K562 (cell line): Measurements from ENCODE around the gene CUTA. TPM values are rescaled to one million over a fixed set of nuclear protein-coding genes. Genes with fewer than 3 reads are reported as not detected.

ENCODE experiments used
- ARID2 ChIP-seq: fragments of 450-650 bp; IDR thresholded peaks from 2 replicates; pipeline ENCODE4 v1.6.1; 2017; ENCODE audit warnings: antibody characterized with exemption, mild to moderate bottlenecking
- CHCHD3 ChIP-seq: fragments of 250-450 bp; sonication (Bioruptor Pico); IDR thresholded peaks from 2 replicates; pipeline ENCODE4 v2.1.2; 2022; ENCODE audit warnings: mild to moderate bottlenecking
- CHD2 ChIP-seq: IDR thresholded peaks from 2 replicates; pipeline ENCODE4 v1.6.1; 2011; ENCODE audit warnings: low read depth, low read length
- CREB1 ChIP-seq, 2 experiments: sonication (generic) in 1 of 2; formaldehyde crosslinking in 1 of 2; IDR thresholded peaks; 2 replicates each; pipeline versions ENCODE4 v1.6.1 to v1.8.0; 2012 to 2022; ENCODE audit warnings: inconsistent platforms in 1 of 2, mild to moderate bottlenecking in 1 of 2, missing genetic modification reagents in 1 of 2, moderate library complexity in 1 of 2
- GTF3C2 ChIP-seq: IDR thresholded peaks from 3 replicates; pipeline ENCODE4 v1.6.1; 2011; ENCODE audit warnings: borderline replicate concordance, mild to moderate bottlenecking, moderate library complexity; ENCODE audit not compliant: insufficient read length; ENCODE audit errors: extremely low read depth
- HSF4 ChIP-seq: fragments of 250-450 bp; sonication (Bioruptor Pico); IDR thresholded peaks from 2 replicates; pipeline ENCODE4 v2.1.2; 2022; ENCODE audit warnings: mild to moderate bottlenecking, moderate library complexity, borderline replicate concordance
- MYNN ChIP-seq, 2 experiments: sonication (generic); formaldehyde crosslinking in 1 of 2; IDR thresholded peaks; 2 replicates each; pipeline versions ENCODE4 v1.5.0 to v1.6.1; 2016 to 2020; ENCODE audit warnings: antibody characterized with exemption in 1 of 2, missing genetic modification reagents in 1 of 2
- NFIX ChIP-seq: fragments of 250-450 bp; sonication (Bioruptor Pico); IDR thresholded peaks from 2 replicates; pipeline ENCODE4 v1.4.0; 2020; ENCODE audit warnings: low read depth, mild to moderate bottlenecking, moderate library complexity
- NR1H2 ChIP-seq: sonication (generic); formaldehyde crosslinking; IDR thresholded peaks from 2 replicates; pipeline ENCODE4 v1.4.0; 2020; ENCODE audit warnings: mild to moderate bottlenecking, missing genetic modification reagents
- NR2C1 ChIP-seq, 2 experiments: fragments of 450-650 bp; IDR thresholded peaks; 2 replicates each; pipeline ENCODE4 v1.6.1; 2017; ENCODE audit warnings: mild to moderate bottlenecking in 2 of 2, antibody characterized with exemption in 1 of 2, inconsistent platforms in 1 of 2, missing compliant biosample characterization in 1 of 2, missing genetic modification characterization in 1 of 2
- PREB ChIP-seq: sonication (generic); formaldehyde crosslinking; IDR thresholded peaks from 2 replicates; pipeline ENCODE4 v1.8.1; 2023; ENCODE audit warnings: mild to moderate bottlenecking, missing genetic modification reagents
- PYGO2 ChIP-seq: fragments of 450-650 bp; IDR thresholded peaks from 2 replicates; pipeline ENCODE4 v1.6.1; 2016; ENCODE audit warnings: mild to moderate bottlenecking, missing genetic modification characterization, moderate library complexity, missing compliant biosample characterization
- RFX1 ChIP-seq: fragments of 450-650 bp; IDR thresholded peaks from 2 replicates; pipeline ENCODE4 v1.6.1; 2016; ENCODE audit warnings: mild to moderate bottlenecking, moderate library complexity
- SFPQ ChIP-seq: fragments of 200-400 bp; formaldehyde crosslinking; IDR thresholded peaks from 2 replicates; pipeline ENCODE4 v1.6.1; 2017; ENCODE audit warnings: mild to moderate bottlenecking, low read depth, low read length, moderate library complexity
- SNIP1 ChIP-seq: fragments of 450-650 bp; IDR thresholded peaks from 2 replicates; pipeline ENCODE4 v1.7.1; 2017; ENCODE audit warnings: low read depth, mild to moderate bottlenecking
- TBP ChIP-seq: optimal IDR thresholded peaks from 2 replicates; pipeline ENCODE3; 2011; ENCODE audit warnings: low read depth, low read length, improper control_type of control experiment
- YBX1 ChIP-seq: fragments of 450-650 bp; IDR thresholded peaks from 2 replicates; pipeline ENCODE4 v1.7.1; 2016; ENCODE audit warnings: mild to moderate bottlenecking
- ZNF133 ChIP-seq: fragments of 250-450 bp; sonication (Bioruptor Pico); IDR thresholded peaks from 2 replicates; pipeline ENCODE4 v1.4.0; 2020; ENCODE audit warnings: mild to moderate bottlenecking
- ZNF165 ChIP-seq: fragments of 250-450 bp; sonication (Bioruptor Pico); IDR thresholded peaks from 2 replicates; pipeline ENCODE4 v1.4.0; 2020; ENCODE audit warnings: borderline replicate concordance
- ZNF239 ChIP-seq: fragments of 250-450 bp; sonication (Bioruptor Pico); IDR thresholded peaks from 2 replicates; pipeline ENCODE4 v1.4.0; 2020; ENCODE audit warnings: mild to moderate bottlenecking
- ZNF311 ChIP-seq: fragments of 250-450 bp; sonication (Bioruptor Pico); IDR thresholded peaks from 2 replicates; pipeline ENCODE4 v1.4.0; 2020; ENCODE audit warnings: mild to moderate bottlenecking, moderate library complexity
- ZNF586 ChIP-seq: fragments of 450-650 bp; formaldehyde crosslinking; conservative IDR thresholded peaks from 2 replicates; pipeline ENCODE4 v1.4.0; 2020; ENCODE audit warnings: mild to moderate bottlenecking, moderate library complexity
- ZSCAN29 ChIP-seq: fragments of 450-650 bp; IDR thresholded peaks from 2 replicates; pipeline ENCODE4 v1.6.1; 2017
- polyA plus RNA-seq, 8 experiments: library from polyadenylated mRNA; depleted of rRNA in 4 of 8; stranded (reverse) in 5 of 8; unstranded in 3 of 8; fragments of >200 nt; fragmentation: Nextera tagmentation in 2 of 8; fragmentation: Illumina TruSeq in 1 of 8; extraction: Ambion mirVana in 2 of 8; extraction: Trizol in 1 of 8; gene quantifications; 2 replicates each; pipeline versions ENCODE4 v1.2.1 to v1.2.3, GENCODE V29; 2011 to 2014; ENCODE audit warnings: inconsistent platforms in 1 of 8, missing spikeins in 1 of 8
- total RNA-seq, 7 experiments: library from RNA; depleted of rRNA in 6 of 7; stranded (reverse); fragments of >200 nt in 6 of 7; fragmentation: Illumina TruSeq in 2 of 7; extraction: Trizol in 2 of 7; gene quantifications; 2 replicates each; pipeline versions ENCODE4 v1.2.1 to v1.2.3, GENCODE V29; 2011 to 2021; ENCODE audit warnings: low replicate concordance in 1 of 7

The CUTA gene
- total and polyA plus RNA-seq, 9 of the 15 experiments (the other 6 are each of a cell fraction or from before 2014, with no cell fraction given) = 166 to 682 (median 310) TPM

GRCh38 chr6:33417903-33418689, at the start of gene CUTA (continued):
- TF ChIP-seq SFPQ = no peak
- no peak for TF ChIP-seq ZNF133 (CRISPR knock-in tag)
- no peak for TF ChIP-seq PREB (CRISPR knock-in tag)
- peak; percentile 59 for TF ChIP-seq TBP
- no peak for TF ChIP-seq NFIX (CRISPR knock-in tag)
- TF ChIP-seq GTF3C2 = no peak
- 0 out of 2 replicates have a peak, but pooled peaks have one; percentile 68 for TF ChIP-seq HSF4 (CRISPR knock-in tag)
- no peak for TF ChIP-seq ZNF586 (CRISPR knock-in tag)
- no peak for TF ChIP-seq NR1H2
- TF ChIP-seq YBX1 = no peak
- no peak for TF ChIP-seq ZSCAN29
- TF ChIP-seq CHCHD3 (CRISPR knock-in tag) = no peak
- TF ChIP-seq ZNF239 (CRISPR knock-in tag) = peak; percentile 8; the same call in 1 of the 2 replicates
- TF ChIP-seq SNIP1 = no peak
- TF ChIP-seq CHD2 = peak; percentile 12; the same call in 1 of the 2 replicates
- TF ChIP-seq CREB1 (IDR thresholded peaks at IDR 0.05) = peak; percentile 88
- TF ChIP-seq CREB1 (CRISPR knock-in tag; IDR thresholded peaks at IDR 0.05) = peak; percentile 84
- no peak for TF ChIP-seq MYNN (IDR thresholded peaks at IDR 0.05)
- TF ChIP-seq MYNN (CRISPR knock-in tag; IDR thresholded peaks at IDR 0.05) = no peak
- TF ChIP-seq ZNF165 (CRISPR knock-in tag) = 0 out of 2 replicates have a peak, but pooled peaks have one; percentile 50
- TF ChIP-seq ARID2 = no peak
- TF ChIP-seq RFX1 = peak; percentile 51; the same call in 1 of the 2 replicates
- no peak for TF ChIP-seq PYGO2 (tag)
- peak; percentile 24; the same call in 1 of the 2 replicates for TF ChIP-seq ZNF311 (CRISPR knock-in tag)
- peak; percentile 84 for TF ChIP-seq NR2C1 (IDR thresholded peaks at IDR 0.05)
- TF ChIP-seq NR2C1 (tag; IDR thresholded peaks at IDR 0.05) = peak; percentile 83
